Activated CD4-positive, alpha-beta T cell treated with anti-CD3 and anti-CD28 coated beads for 36 hours (primary cell): ENCODE measurements around the gene F8A1. TPM values are rescaled to one million over a fixed set of nuclear protein-coding genes. Genes with fewer than 3 reads are reported as not detected.
"Not testable (repeated sequence)": the region's sequence is repeated elsewhere in the genome, so short reads cannot be mapped to it uniquely, and the experiment has no call there.

Experiments
- ATAC-seq: fragments of 200-7000 bp; cut with Tn5 transposase; one replicate; pipeline ENCODE4 v1.10.0; 2021; ENCODE audit warnings: mild to moderate bottlenecking, moderate library complexity
- CTCF ChIA-PET: fragments of 350-600 bp; sonication (Branson Sonifier 250); formaldehyde crosslinking; loops from one replicate; lab custom pipeline; 2021; ENCODE audit warnings: antibody characterized with exemption; lab: Charles Lee
- POLR2A ChIA-PET: fragments of 350-600 bp; sonication (Branson Sonifier 250); formaldehyde crosslinking; loops from one replicate; lab custom pipeline; 2021; ENCODE audit warnings: antibody characterized with exemption, inconsistent platforms; lab: Charles Lee
- DNase-seq: peaks from one replicate; pipeline ENCODE4 v3.0.0-alpha.2; 2020
- H3K27ac Mint-ChIP-seq: one replicate; pipeline ENCODE4 v1.8.0; 2021; ENCODE audit warnings: mixed read lengths
- H3K27me3 Mint-ChIP-seq: one replicate; pipeline ENCODE4 v1.8.0; 2021; ENCODE audit warnings: mixed read lengths
- H3K36me3 Mint-ChIP-seq: one replicate; pipeline ENCODE4 v1.8.0; 2021; ENCODE audit warnings: low read depth, mixed read lengths
- H3K4me1 Mint-ChIP-seq: one replicate; pipeline ENCODE4 v1.8.0; 2021; ENCODE audit warnings: mixed read lengths
- H3K4me3 Mint-ChIP-seq: one replicate; pipeline ENCODE4 v1.8.0; 2021; ENCODE audit warnings: mild to moderate bottlenecking, moderate library complexity, mixed read lengths
- H3K9me3 Mint-ChIP-seq: one replicate; pipeline ENCODE4 v1.8.0; 2021; ENCODE audit warnings: low read depth, mixed read lengths
- intact Hi-C, 2 experiments: fragments of 100-400 bp; cut with DNase I in 1 of 2; cut with micrococcal nuclease in 1 of 2; formaldehyde crosslinking; loops; one replicate each; pipeline versions ENCODE4 v1.14.2 to v1.15.1; 2022 to 2024; cut with DNase I, micrococcal nuclease
- total RNA-seq, 2 experiments: library from RNA; stranded (reverse); gene quantifications; one replicate each; pipeline ENCODE4 v1.2.3, GENCODE V29; 2021

F8A1 gene
- 10 to 100 TPM in 1 of 2 experiments, 1 to 10 TPM in 1; 7.9 to 11.5 TPM for total RNA-seq

- intact Hi-C loops, H3K9me3 Mint-ChIP-seq, CTCF ChIA-PET, H3K27ac Mint-ChIP-seq, H3K4me3 Mint-ChIP-seq, DNase-seq, POLR2A ChIA-PET, H3K36me3 Mint-ChIP-seq, H3K27me3 Mint-ChIP-seq, H3K4me1 Mint-ChIP-seq: not testable (repeated sequence)
- ATAC-seq = peak; percentile 66
These were observed at the start of gene F8A1 for GRCh38 chrX:154886069-154886788. F8A1 (plus strand) TSS chrX:154886355; CDS start chrX:154886375, 20 bp downstream.

DNA sequence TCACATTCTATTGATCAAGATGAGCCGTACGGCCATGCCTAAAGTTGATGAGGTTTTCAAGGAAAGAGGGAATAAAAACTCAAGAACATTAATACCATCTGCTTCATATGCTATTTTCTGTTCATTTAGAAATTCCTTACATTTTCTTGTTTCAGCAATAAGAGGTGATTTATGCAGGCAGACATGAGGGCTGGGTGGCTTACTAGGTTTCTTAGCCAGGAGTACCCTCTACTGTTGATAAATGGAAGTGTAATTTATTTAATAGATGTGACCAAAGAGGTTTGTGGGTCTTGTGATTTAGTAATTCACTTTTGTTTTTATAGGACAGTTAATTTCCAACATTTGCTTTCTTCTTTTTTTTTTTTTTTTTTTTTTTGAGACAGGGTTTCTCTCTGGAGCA, 45.3 kb upstream of the F8A1 start:
- Mint-ChIP-seq H3K27ac (no peak overlapping the region), H3K36me3 (no peaks in the 10 kb centered on the region), H3K9me3 (no peaks in the 10 kb centered on the region), H3K4me1 (peaks cover under 1% of the 10 kb centered on the region), H3K27me3 (no peaks in the 10 kb centered on the region), H3K4me3 (no peak overlapping the region)
- CTCF ChIA-PET = interaction anchor here (0.6 to 3.9 kb wide), 5 partner anchors 12 to 157 kb away, joined by 3 to 21 read pairs (median 3); no protein-coding TSS in a partner anchor
- POLR2A ChIA-PET = no interaction called here
- ATAC-seq = peak; percentile 44
- intact Hi-C loops = loop anchor here (1.0 to 5.0 kb wide), 4 partner anchors 79 to 124 kb away; partner anchors contain the start of gene DKC1 (in 1 of the 2)
- DNase-seq = peak; percentile 6

DNA sequence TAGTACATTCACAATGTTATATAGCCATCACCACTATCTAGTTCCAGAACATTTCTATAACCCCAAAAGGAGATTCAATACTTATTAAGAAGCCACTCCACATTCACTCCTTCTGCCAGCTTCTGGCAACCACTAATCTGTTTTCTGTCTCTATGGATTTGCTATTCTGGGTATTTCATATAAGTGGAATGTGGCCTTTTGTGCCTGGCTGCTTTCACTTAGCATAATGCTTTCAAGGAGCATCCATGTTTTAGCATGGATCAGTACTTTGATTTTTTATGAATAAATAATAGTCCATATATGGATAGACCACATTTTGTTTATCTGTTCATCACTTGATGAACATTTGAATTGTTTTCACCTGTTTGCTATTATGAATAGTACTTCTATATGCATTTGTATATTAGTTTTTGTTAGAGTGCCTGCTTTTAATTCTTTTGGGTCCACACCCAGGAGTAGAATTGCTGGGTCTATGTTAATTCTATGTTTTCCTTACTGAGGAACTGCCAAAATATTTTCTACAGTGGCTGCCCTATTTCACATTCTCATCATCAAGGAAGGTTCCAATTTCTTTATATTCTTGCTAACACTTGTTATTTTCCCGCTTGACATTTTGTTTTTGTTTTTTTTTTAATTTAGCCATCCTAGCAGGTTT, 35.1 kb upstream of the F8A1 start:
- Mint-ChIP-seq H3K27me3 (no peaks in the 10 kb centered on the region), H3K4me3 (no peak overlapping the region), H3K27ac (no peak overlapping the region), H3K4me1 (no peaks in the 10 kb centered on the region), H3K36me3 (no peaks in the 10 kb centered on the region), H3K9me3 (no peaks in the 10 kb centered on the region)
- intact Hi-C loops = no loop called here
- ATAC-seq (no peak), DNase-seq (no peak)
- POLR2A ChIA-PET = no interaction called here
- CTCF ChIA-PET = no interaction called here

GRCh38 chrX:154855256-154855655, 30.9 kb upstream of the F8A1 start:
- ChIA-PET POLR2A (no interaction called here), CTCF (no interaction called here)
- intact Hi-C loops = no loop called here
- H3K9me3 Mint-ChIP-seq = no peaks in the 10 kb centered on the region
- no peak overlapping the region for H3K27ac Mint-ChIP-seq
- H3K36me3 Mint-ChIP-seq = no peaks in the 10 kb centered on the region
- ATAC-seq (no peak), DNase-seq (no peak)
- no peaks in the 10 kb centered on the region for H3K4me1 Mint-ChIP-seq
- no peaks in the 10 kb centered on the region for H3K27me3 Mint-ChIP-seq
- H3K4me3 Mint-ChIP-seq = no peak overlapping the region

DNA sequence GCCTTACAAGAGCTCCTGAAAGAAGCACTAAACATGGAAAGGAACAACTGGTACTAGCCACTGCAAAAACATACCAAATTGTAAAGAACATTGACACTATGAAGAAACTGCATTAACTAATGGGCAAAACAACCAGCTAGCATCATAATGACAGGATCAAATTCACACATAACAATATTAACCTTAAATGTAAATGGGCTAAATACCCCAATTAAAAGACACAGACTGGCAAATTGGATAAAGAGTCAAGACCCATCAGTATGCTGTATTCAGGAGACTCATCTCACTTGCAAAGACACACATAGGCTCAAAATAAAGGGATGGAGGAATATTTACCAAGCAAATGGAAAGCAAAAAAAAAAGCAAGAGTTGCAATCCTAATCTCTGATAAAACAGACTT, 17.6 kb upstream of the F8A1 start:
- H3K4me3 Mint-ChIP-seq, H3K9me3 Mint-ChIP-seq, intact Hi-C loops, H3K27me3 Mint-ChIP-seq, ATAC-seq, DNase-seq, H3K4me1 Mint-ChIP-seq, POLR2A ChIA-PET, CTCF ChIA-PET, H3K27ac Mint-ChIP-seq, H3K36me3 Mint-ChIP-seq: not testable (repeated sequence)

DNA sequence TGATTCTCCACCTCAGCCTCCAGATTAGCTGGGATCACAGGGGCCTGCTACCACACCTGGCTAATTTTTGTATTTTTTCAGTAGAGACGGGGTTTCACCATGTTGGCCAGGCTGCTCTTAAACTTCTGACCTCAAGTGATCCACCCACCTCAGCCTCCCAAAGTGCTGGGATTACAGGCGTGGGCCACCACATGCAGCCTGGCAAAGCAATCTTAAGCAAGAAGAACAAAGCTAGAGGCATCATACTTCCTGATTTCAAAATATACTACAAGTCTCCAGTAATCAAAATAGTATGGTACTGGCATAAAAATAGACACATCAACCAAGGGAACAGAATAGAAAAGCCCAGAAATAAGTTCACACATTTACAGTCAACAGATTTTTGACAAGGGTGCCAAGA, 12.8 kb upstream of the F8A1 start:
- no peak overlapping the region for H3K4me3 Mint-ChIP-seq
- no peaks in the 10 kb centered on the region for H3K4me1 Mint-ChIP-seq
- no peak overlapping the region for H3K27ac Mint-ChIP-seq
- H3K9me3 Mint-ChIP-seq = peaks cover 4% of the 10 kb centered on the region
- ATAC-seq (no peak), DNase-seq (no peak)
- no peaks in the 10 kb centered on the region for H3K27me3 Mint-ChIP-seq
- ChIA-PET POLR2A (no interaction called here), CTCF (no interaction called here)
- intact Hi-C loops = no loop called here
- no peaks in the 10 kb centered on the region for H3K36me3 Mint-ChIP-seq

DNA sequence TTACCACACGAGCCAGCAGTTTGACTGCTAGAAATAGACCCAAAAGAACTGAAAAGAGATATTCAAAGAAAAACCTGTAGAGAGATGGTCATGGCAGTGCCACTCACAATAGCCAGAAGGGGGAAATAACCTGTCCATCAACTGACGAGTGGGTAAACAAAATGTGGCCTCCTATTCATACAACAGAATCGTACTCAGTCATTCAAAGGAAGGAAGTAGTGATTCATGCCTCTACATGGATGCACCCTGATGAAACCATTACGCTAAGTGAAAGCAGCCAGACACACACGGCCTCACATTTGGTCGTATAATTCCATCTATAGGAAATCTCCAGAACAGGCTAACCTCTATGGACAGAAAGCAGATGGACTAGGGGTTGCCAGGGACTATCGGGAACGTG, 2.1 kb upstream of the F8A1 start:
- CTCF ChIA-PET, H3K27ac Mint-ChIP-seq, H3K4me3 Mint-ChIP-seq, H3K9me3 Mint-ChIP-seq, POLR2A ChIA-PET, H3K36me3 Mint-ChIP-seq, H3K27me3 Mint-ChIP-seq, H3K4me1 Mint-ChIP-seq, intact Hi-C loops, DNase-seq: not testable (repeated sequence)
- peak; percentile 60 for ATAC-seq

DNA sequence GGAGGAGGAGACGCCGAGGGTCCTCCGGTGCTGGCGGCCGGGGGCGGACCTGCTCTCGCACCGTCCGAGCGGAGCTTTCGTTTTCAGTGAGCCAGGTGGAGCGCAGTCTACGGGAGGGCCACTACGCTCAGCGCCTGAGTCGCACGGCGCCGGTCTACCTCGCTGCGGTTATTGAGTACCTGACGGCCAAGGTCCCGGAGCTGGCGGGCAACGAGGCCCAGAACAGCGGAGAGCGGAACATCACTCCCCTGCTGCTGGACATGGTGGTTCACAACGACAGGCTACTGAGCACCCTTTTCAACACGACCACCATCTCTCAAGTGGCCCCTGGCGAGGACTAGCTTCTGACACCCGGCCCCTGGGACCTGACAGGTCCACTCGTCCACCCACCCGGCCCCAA, 1.1 kb upstream of the F8A1 start:
- DNase-seq, H3K9me3 Mint-ChIP-seq, intact Hi-C loops, H3K4me3 Mint-ChIP-seq, H3K27me3 Mint-ChIP-seq, ATAC-seq, H3K4me1 Mint-ChIP-seq, POLR2A ChIA-PET, CTCF ChIA-PET, H3K27ac Mint-ChIP-seq, H3K36me3 Mint-ChIP-seq: not testable (repeated sequence)

DNA sequence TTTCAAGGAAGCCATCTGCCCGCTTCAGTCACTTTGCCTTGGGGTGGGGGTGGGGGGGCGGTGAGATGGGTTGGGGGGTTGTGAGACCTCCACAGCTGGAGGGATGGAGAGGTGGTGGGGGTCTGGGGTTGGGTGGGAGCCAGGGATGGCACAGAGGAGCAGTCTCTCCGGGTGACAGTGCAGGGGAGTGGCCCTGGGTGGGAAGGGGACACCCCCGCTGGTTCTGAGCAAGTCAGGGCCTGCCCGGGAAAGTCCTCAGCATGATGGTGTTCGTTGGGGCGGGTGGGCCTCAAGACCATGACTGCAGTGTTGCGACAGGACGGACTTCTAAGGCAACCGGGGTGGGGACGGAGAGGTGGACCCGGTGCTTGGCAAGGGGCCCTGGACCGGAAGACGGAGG, 606 bp upstream of the F8A1 start:
- POLR2A ChIA-PET, H3K9me3 Mint-ChIP-seq, H3K27me3 Mint-ChIP-seq, ATAC-seq, H3K4me3 Mint-ChIP-seq, H3K36me3 Mint-ChIP-seq, H3K27ac Mint-ChIP-seq, intact Hi-C loops, H3K4me1 Mint-ChIP-seq, CTCF ChIA-PET: not testable (repeated sequence)
- DNase-seq = peak; percentile 6

DNA sequence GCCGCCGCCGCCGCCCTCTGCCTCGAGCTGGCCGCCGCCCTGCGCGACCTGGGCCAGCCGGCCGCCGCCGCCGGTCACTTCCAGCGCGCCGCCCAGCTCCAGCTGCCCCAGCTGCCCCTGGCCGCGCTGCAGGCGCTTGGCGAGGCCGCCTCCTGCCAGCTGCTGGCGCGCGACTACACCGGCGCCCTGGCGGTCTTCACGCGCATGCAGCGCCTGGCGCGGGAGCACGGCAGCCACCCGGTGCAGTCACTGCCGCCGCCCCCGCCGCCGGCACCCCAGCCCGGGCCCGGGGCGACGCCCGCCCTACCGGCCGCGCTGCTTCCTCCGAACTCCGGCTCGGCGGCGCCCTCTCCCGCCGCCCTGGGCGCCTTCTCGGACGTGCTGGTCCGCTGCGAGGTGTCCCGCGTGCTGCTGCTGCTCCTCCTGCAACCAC, 650 bp downstream of the F8A1 start:
- intact Hi-C loops, CTCF ChIA-PET, H3K9me3 Mint-ChIP-seq, H3K27me3 Mint-ChIP-seq, POLR2A ChIA-PET, DNase-seq, H3K4me3 Mint-ChIP-seq, H3K4me1 Mint-ChIP-seq, H3K27ac Mint-ChIP-seq, H3K36me3 Mint-ChIP-seq: not testable (repeated sequence)
- peak; percentile 60 for ATAC-seq

DNA sequence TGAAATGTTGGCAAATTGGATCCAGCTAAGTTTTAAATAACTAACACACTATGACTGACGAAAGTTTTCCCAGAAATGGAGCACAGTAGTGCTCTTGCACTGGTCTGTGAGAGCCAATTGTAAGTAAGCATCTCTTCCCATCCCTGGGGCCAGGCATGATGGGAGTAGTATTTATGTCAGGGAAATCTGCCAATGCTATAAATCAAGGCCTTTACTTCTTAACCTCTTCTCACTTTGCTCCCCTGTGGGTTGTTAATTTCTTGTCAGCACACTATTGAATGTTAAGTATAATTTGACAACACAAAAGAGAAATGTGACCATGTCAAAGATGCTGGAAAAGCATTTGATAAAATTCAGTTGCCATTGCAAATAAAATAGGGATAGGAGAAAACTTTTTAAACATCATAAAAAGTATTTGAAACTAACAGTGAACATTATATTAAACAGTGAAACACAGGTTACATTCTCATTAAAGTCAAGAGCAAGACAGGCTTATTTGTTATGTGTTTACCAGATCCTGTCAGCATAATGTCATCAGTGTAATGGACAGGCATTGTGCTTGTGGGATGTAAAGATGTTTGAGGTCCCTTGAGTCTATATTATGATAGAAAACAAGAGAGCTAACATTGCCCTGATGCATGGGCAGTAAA, 5.0 kb downstream of the F8A1 start:
- ChIA-PET CTCF (interaction anchor here (1.3 to 1.4 kb wide), 2 partner anchors 26 to 140 kb away, joined by 3 to 5 read pairs; partner anchors contain the start of gene GAB3), POLR2A (no interaction called here)
- H3K4me3 Mint-ChIP-seq = no peak overlapping the region
- H3K27ac Mint-ChIP-seq = no peak overlapping the region
- intact Hi-C loops = no loop called here
- H3K9me3 Mint-ChIP-seq = no peaks in the 10 kb centered on the region
- H3K4me1 Mint-ChIP-seq = peaks cover 7% of the 10 kb centered on the region
- ATAC-seq (no peak), DNase-seq (no peak)
- H3K36me3 Mint-ChIP-seq = no peaks in the 10 kb centered on the region
- H3K27me3 Mint-ChIP-seq = peaks cover 2% of the 10 kb centered on the region

DNA sequence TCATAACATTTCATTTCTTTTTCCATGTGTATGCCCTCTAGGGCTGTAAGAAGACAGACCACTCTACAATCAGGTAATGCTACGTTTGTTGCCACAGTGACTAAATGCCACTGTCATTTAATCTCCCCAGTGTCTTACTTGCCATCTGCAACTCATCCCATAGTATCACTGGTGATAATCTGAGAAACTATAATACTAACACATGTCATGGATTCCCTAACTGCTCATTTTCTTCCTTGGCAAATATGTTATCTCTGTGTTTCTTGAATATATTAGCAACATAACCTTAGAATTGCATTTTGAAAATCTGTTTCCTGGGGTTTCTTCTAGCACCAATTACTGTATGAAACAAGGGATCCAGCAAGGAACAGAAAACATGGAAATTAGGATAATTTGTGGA, 6.1 kb downstream of the F8A1 start:
- POLR2A ChIA-PET = no interaction called here
- ATAC-seq = no peak

More for the DNA sequence above, 6.1 kb downstream of the F8A1 start:
- no peaks in the 10 kb centered on the region for H3K9me3 Mint-ChIP-seq
- H3K27me3 Mint-ChIP-seq = peaks cover 2% of the 10 kb centered on the region
- no peaks in the 10 kb centered on the region for H3K36me3 Mint-ChIP-seq
- no peak overlapping the region for H3K27ac Mint-ChIP-seq
- H3K4me1 Mint-ChIP-seq = peaks cover 7% of the 10 kb centered on the region
- CTCF ChIA-PET = no interaction called here
- no peak overlapping the region for H3K4me3 Mint-ChIP-seq
- no peak for DNase-seq
- intact Hi-C loops = no loop called here
